ENCODE results near the gene RCBTB2.
"Not testable (repeated sequence)": the region's sequence is repeated elsewhere in the genome, so short reads cannot be mapped to it uniquely, and the experiment has no call there.

Gene RCBTB2

GRCh38 chr13:48476686-48477085 lies 56.2 kb downstream of the RCBTB2 start:
- no peaks in the 10 kb centered on the region for H3K4me1 Mint-ChIP-seq
- no peaks in the 10 kb centered on the region for H3K9me3 Mint-ChIP-seq
- no peak overlapping the region for H3K4me3 Mint-ChIP-seq
- no peak for ATAC-seq
- DNase-seq = no peak
- no peak overlapping the region for H3K27ac Mint-ChIP-seq
- no peaks in the 10 kb centered on the region for H3K27me3 Mint-ChIP-seq

- Mint-ChIP-seq H3K27ac (no peak overlapping the region), H3K27me3 (no peaks in the 10 kb centered on the region), H3K9me3 (no peaks in the 10 kb centered on the region), H3K4me3 (no peak overlapping the region), H3K4me1 (no peaks in the 10 kb centered on the region)
- no peak for ATAC-seq
- no peak for DNase-seq
These were observed 56.7 kb downstream of the RCBTB2 start for GRCh38 chr13:48476215-48476614.

GRCh38 chr13:48475230-48475629 lies 57.6 kb downstream of the RCBTB2 start:
- H3K27ac Mint-ChIP-seq = no peak overlapping the region
- no peak overlapping the region for H3K4me3 Mint-ChIP-seq
- no peak for DNase-seq
- no peaks in the 10 kb centered on the region for H3K9me3 Mint-ChIP-seq
- no peaks in the 10 kb centered on the region for H3K27me3 Mint-ChIP-seq
- no peak for ATAC-seq
- H3K4me1 Mint-ChIP-seq = no peaks in the 10 kb centered on the region

- Mint-ChIP-seq H3K27me3 (no peaks in the 10 kb centered on the region), H3K27ac (no peak overlapping the region), H3K9me3 (no peaks in the 10 kb centered on the region), H3K4me1 (peaks cover 6% of the 10 kb centered on the region), H3K4me3 (no peak overlapping the region)
- no peak for DNase-seq
- ATAC-seq = no peak
These were observed 75.2 kb downstream of the RCBTB2 start for GRCh38 chr13:48457578-48458242.

GRCh38 chr13:48456546-48456945 lies 76.3 kb downstream of the RCBTB2 start:
- DNase-seq = no peak
- H3K9me3 Mint-ChIP-seq = no peaks in the 10 kb centered on the region

GRCh38 chr13:48451196-48451595 lies 81.7 kb downstream of the RCBTB2 start:
- Mint-ChIP-seq H3K9me3 (peaks cover 10 to 11% of the 10 kb centered on the region in 2 donors), H3K4me1 (peaks cover 15% of the 10 kb centered on the region)
- H3K4me3 Mint-ChIP-seq, H3K27me3 Mint-ChIP-seq, DNase-seq, ATAC-seq, H3K27ac Mint-ChIP-seq: not testable (repeated sequence)

More at GRCh38 chr13:48456546-48456945, 76.3 kb downstream of the RCBTB2 start:
- H3K4me3 Mint-ChIP-seq = no peak overlapping the region
- ATAC-seq = no peak
- H3K27me3 Mint-ChIP-seq = no peaks in the 10 kb centered on the region
- H3K4me1 Mint-ChIP-seq = peaks cover 6% of the 10 kb centered on the region
- no peak overlapping the region for H3K27ac Mint-ChIP-seq

- Mint-ChIP-seq H3K27me3 (no peaks in the 10 kb centered on the region), H3K9me3 (peaks cover 10 to 11% of the 10 kb centered on the region in 2 donors), H3K4me1 (peaks cover 15% of the 10 kb centered on the region), H3K4me3 (no peak overlapping the region), H3K27ac (no peak overlapping the region)
- ATAC-seq (no peak), DNase-seq (no peak)
These were observed 83.2 kb downstream of the RCBTB2 start for GRCh38 chr13:48449656-48450055.

GRCh38 chr13:48448959-48449614 lies 83.8 kb downstream of the RCBTB2 start:
- ATAC-seq = peak; percentile 46
- H3K4me3 Mint-ChIP-seq = no peak overlapping the region

GRCh38 chr13:48448285-48448958 lies 84.5 kb downstream of the RCBTB2 start:
- H3K4me3 Mint-ChIP-seq = no peak overlapping the region
- no peak for ATAC-seq

More at GRCh38 chr13:48448959-48449614, 83.8 kb downstream of the RCBTB2 start:
- H3K4me1 Mint-ChIP-seq = peaks cover 19% of the 10 kb centered on the region
- no peaks in the 10 kb centered on the region for H3K27me3 Mint-ChIP-seq
- peak overlapping the region in 1 of 2 donors; percentile 51 for H3K27ac Mint-ChIP-seq
- H3K9me3 Mint-ChIP-seq = peaks cover 10 to 11% of the 10 kb centered on the region in 2 donors
- DNase-seq = no peak

GRCh38 chr13:48446464-48446863 lies 86.4 kb downstream of the RCBTB2 start:
- H3K27me3 Mint-ChIP-seq = no peaks in the 10 kb centered on the region
- H3K27ac Mint-ChIP-seq = no peak overlapping the region
- DNase-seq = no peak
- H3K9me3 Mint-ChIP-seq = peaks cover 10 to 11% of the 10 kb centered on the region in 2 donors
- H3K4me1 Mint-ChIP-seq = peaks cover 15% of the 10 kb centered on the region
- ATAC-seq = no peak
- no peak overlapping the region for H3K4me3 Mint-ChIP-seq

More at GRCh38 chr13:48448285-48448958, 84.5 kb downstream of the RCBTB2 start:
- Mint-ChIP-seq H3K9me3 (peaks cover 10 to 11% of the 10 kb centered on the region in 2 donors), H3K27ac (no peak overlapping the region), H3K4me1 (peaks cover 19% of the 10 kb centered on the region), H3K27me3 (no peaks in the 10 kb centered on the region)
- no peak for DNase-seq

GRCh38 chr13:48443442-48444208 lies 89.3 kb downstream of the RCBTB2 start:
- ATAC-seq (peak; percentile 45), DNase-seq (no peak)
- Mint-ChIP-seq H3K27me3 (no peaks in the 10 kb centered on the region), H3K27ac (peak overlapping the region in 1 of 2 donors; percentile 21), H3K9me3 (no peaks in the 10 kb centered on the region), H3K4me3 (no peak overlapping the region), H3K4me1 (peaks cover 11% of the 10 kb centered on the region)
